GM21825 (cell line): Measurements from ENCODE around the gene TMPRSS13.

Experiments
- ATAC-seq: cut with Tn5 transposase; IDR thresholded peaks from one replicate; pipeline ENCODE4 v1.9.1; 2021; ENCODE audit warnings: mild to moderate bottlenecking, moderate library complexity; ENCODE audit not compliant: unreplicated experiment

TMPRSS13 gene

DNA sequence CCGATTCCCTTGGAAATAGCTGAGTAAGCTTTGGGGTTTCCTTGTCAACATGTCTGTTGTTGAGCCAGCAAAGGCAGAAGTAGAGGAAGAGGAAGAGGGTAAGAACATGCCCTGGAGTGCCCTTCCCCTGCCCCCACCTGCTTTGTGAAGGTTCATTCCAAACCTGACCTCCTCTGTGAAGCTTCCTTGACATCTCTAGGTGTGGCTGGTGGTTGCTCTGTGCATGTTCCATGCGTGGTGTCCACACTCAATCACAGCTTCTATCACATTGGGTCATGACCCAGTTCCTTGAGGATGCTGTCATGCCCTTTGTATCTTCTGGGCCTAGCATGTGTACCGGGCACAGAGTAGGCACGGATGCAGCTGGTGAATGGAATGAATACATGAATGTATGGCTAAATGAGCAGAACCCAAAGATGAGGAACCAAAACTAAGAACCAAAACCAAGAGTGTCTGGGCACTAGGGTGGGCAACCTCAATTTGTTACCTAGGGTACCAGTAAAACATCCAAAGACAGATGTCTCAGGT, 29.0 kb downstream of the TMPRSS13 start:
- peak; percentile 47 for ATAC-seq

DNA sequence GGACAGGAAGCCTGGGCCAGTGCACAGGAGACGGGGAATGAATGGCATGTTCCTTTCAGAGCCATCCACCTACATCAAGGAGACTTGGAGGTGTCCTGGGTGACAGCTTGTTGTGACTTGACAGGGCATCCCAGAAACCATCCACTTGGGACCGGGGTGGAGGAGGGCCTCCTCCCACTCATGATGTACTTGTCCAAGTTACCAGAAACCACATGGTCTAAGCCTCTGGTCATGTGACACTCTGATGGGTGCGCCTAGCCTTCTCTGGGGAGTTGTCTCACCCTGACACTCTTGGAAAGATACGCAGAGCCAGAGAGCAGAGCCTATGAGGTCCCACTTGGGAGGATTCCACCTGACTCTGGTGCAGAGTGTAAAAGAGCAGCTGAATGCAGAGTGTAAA, 31.1 kb downstream of the TMPRSS13 start:
- ATAC-seq, result no peak

DNA sequence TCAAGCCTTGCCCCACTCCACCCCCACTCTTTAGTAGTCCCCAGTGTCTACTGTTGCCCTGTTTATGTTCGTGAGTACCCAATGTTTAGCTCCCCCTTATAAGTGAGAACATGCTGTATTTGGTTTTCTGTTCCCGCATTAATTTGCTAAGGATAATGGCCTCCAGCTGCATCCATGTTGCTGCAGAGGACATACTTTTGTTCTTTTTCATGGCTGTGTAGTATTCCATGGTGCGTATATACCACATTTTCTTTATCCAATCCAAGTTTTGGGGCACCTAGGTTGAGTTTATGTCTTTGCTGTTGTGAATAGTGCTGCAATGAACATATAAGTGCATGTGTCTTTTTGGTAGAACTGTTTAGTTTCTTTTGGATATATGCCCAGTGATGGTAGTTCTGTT, 36.6 kb downstream of the TMPRSS13 start:
- ATAC-seq, result no peak

DNA sequence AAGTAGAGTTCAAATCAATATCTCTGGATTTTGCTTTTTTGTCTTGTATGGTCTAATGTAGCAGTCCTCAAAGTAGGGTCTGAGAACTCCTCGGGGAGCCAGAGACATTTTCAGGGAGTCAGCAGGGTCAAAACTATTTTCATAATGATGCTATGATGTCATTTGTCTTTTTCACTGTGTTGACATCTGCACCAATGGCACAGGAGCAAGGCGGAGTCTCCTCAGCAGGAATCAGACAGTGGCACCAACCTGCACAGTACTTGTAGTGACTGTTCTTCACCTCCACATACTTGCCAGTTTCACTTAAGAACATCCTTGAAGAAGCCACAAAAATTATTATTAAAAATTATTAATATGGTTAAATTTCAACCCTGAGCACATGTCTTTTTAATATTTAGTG, 37.8 kb downstream of the TMPRSS13 start:
- ATAC-seq, result no peak

DNA sequence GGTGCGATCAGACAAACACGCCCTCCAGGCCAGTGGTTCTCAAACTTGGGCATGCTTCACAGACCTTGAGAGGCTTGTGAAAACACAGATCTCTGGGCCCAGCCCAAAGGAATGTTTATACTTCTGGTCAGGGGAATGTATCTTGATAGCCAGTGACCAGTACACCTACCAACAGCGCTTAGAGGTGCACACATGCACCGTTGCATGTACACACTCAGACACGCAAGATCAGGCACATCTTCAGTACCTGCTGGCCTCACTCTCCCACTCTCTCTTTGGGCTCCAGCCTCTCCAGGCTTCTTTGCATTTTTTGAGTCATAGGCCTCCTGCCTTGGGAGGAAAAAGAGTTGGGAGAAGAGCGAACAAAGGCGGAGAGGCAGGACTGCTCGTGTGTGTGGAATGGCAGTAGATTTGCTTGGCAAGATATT, 41.0 kb downstream of the TMPRSS13 start:
- no peak for ATAC-seq

DNA sequence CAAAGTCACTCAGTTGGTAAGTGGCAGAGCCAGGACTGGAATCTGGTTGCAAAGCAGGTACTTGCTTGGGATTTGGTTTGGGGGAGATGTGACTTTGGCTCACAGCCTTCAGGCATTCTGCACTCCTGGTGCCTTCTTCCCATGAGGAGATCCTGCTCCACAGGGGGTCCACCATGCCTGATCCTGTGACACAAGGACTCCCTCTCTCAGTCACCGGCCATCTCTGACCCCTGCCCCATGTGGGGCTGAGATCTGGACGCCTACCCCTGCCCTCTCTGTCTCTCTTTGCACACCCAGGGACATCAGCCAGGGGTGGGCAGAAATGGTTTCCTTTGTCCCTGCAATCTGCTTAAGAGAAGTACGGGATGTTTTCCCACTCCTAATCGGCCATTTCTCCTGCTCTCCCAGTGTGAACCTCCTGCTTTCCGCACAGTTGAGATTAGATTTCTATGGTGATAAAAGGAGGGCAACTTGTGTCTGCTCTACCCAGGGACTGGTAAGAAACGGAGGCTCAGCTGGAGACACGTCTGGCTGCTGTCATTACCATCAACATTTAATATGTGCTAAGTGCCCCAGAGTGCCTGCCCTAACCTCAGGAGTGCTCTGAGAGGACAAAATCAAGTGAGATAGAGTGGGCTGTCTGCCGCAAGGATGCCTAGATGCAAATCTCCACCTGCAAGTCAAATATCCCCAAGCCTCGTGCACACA, 41.6 kb downstream of the TMPRSS13 start:
- no peak for ATAC-seq

DNA sequence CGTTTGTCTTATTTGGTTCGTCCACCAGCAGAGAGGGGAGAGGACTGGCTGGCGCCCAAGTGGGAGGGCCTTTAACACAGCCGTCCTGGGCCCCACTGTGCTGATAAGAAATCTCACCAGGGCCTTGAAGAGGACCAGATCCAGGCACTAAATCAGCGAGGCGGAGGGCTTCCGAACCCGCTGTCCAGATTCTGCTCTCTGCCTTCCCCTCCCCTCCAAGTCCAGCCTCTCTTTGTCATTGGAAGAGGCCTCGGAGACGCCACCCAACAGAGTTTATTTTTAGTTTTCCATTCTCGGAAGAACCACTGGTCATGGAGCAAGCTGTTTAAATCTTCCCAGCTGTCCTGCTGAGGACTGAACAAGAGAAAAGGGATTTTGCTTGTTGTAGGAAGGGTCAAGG, 43.4 kb downstream of the TMPRSS13 start:
- ATAC-seq, result no peak

DNA sequence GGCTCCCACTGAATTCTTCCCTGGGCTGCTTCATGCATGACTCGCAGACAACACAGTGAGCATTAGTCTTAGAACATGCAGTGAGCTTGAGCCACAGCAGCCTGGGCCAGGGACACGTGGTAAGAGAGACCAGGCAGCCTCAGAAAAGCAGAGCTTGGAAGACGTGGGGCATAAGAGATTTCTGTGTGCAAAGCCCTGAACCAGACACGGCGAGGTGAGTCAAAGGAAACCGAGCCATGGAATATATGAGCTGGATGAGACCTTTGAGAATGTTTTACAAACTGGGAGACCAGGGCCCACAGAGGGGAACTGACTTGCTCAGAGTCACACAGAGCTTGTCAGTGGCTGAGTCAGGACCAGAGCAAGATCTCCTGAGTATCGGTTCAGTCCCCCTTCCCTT, 44.2 kb downstream of the TMPRSS13 start:
- ATAC-seq, result no peak

DNA sequence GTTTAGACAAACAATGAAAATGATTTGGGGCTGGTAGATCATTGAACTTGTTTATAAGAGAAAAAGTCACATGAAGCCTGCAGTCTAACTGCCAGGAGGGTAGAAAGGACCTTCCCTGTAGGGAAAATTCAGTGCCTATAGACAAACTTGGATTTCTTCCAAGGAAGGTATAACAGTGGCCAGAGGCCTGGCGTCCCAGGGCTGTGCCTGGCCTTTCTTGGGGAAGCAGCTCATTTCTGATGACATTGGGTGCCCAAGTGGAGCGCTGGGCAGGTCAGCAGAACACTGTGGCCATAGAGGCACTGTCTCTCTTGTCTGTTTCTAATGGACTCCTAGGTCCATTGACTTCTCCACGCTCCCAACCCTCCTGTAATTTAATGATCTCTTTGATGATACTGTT, 46.1 kb downstream of the TMPRSS13 start:
- no peak for ATAC-seq

DNA sequence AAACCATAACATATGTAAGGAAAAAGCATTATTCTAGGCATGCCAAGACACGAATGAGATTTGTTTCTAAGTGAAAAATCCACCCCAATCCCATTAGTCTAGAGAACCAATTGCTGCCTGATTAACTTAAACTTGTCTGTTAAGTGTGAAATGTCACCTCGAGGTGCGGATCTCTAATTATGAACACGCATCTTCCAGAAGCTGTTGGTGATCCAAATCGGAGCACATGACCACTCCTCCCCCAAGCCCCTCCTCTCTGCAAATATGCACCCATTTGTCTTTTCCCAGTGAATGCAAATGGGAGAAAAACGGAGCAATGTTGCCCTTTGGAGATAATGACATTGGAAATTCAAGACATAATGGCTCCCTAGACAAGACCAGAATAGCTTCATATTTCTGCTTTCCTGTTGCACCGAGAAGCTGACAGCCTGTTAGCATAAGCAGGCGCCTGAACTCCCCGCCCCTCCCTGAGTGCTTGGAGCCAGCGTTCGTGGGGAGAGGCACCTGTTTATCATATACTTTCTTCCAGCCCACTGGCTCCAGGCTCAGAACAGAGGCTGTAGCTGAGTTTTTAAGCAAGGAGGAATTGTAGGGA, 46.8 kb downstream of the TMPRSS13 start:
- ATAC-seq, result no peak

DNA sequence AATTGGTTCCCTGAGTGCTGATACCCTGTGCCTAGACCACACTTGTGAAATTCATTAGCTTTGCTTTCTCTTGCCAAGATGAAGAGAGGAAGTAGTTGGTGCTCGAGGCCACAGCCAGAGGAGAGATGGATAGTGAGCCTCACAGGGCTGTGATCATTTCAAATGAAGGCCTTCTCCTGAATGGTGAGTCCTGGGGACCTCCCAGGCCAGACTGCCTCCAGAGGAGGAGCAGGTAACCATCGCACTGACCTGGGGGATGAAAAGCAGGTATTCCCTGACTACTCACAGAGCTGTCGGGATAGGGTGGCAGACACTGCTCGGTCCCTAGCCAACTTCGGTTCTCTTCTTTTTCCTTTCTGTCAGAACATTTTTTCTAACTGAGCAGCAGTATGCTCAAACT, 48.0 kb downstream of the TMPRSS13 start:
- no peak for ATAC-seq

DNA sequence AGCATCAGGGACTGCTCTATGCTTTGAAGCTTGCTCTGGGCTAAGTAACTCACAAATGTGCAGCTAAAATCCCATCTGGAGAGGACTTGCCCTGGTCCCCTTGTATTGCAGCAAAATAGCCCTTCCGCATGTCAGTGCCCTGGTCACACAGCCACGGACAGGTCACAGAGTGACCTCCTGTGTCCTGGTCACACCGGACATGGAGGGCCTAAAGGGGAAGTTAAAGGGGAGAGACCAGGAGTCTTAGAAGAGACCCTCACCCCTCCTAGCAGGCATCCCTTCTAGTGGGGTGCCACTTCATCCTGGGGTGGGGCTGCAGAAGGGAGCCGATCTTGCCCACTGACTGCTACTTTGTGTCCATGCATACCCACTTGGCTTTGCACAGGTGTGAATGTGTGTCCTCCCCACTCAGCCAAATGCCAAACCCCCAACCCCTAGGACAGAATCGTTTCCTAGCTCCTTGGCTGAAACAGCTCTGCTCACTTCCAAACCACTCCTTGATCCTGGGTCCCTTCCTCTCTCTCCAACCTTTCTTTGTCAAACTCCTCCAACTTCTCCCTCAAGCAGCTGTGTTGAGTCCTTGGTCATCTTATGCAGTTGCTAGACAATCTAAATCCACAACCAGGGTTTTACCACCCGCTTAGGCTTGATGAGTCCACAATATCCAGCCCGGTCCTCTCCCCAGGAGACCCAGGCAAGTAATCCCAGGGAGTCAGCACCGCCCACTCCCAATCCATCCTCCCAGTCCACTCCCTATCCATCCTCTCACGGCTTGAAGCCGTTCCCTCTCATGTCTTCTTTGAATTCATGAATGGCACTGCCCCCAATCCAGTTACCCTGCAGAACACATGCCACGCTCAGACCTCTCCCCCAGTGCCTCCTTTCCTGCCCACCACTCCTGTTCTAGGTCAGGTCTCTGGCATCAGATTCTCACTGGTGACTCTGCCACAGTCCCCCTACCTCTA, 49.4 kb downstream of the TMPRSS13 start:
- no peak for ATAC-seq

DNA sequence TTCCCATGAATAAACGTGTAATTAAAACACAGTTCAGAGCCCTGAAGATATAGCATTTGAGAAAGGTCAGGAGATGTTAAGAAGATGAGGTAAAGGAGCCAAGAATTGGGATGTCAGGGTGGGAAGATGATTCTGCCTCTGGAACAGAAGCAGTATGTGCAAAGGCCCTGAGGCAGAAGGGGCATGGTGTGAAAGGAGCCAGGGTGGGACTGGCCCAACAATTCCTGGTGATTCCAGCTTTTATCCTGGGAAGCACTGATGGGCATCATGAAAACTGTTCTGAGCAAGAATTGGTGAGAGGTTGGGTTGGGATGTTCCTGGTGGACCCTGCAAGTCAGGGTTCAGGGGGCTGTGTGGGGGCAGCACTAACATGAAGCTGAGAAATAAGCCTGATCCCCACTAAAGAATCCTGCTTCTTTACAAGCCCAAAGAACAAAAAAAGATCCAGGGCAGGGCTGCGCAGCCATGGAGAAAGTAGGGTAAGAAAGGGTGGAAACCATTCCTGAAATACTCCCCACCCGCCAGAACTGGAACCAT, 50.2 kb downstream of the TMPRSS13 start:
- ATAC-seq, result no peak

DNA sequence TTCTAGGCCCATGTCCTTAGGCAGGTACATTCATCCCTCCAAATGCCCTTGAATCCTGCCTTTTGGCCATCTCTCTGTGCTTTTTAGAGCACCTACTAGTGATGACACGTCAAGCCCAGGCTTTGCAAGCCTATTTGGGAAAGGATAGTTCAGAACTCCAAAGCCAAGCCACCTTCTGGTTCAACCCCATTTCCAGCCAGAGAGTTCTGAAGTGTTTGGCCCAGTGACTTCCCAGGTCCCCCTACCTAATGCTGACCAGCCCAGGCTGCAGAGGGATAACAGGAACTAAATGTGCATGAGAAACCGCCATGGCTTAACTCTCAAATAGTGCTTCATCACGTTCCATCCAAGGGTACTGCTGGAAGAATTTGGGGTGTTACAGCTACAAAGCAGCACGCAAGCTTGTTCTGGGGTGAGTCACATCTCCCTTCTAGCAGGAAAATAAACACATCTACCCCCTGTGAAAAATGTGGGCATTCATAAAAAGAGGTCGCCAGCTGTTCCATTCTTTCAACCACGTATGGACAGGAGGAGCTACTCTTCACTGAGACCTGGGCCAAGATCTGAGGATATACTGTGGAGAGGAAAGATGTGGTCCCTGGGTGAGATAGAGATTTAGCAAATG, 50.8 kb downstream of the TMPRSS13 start:
- ATAC-seq, result no peak

DNA sequence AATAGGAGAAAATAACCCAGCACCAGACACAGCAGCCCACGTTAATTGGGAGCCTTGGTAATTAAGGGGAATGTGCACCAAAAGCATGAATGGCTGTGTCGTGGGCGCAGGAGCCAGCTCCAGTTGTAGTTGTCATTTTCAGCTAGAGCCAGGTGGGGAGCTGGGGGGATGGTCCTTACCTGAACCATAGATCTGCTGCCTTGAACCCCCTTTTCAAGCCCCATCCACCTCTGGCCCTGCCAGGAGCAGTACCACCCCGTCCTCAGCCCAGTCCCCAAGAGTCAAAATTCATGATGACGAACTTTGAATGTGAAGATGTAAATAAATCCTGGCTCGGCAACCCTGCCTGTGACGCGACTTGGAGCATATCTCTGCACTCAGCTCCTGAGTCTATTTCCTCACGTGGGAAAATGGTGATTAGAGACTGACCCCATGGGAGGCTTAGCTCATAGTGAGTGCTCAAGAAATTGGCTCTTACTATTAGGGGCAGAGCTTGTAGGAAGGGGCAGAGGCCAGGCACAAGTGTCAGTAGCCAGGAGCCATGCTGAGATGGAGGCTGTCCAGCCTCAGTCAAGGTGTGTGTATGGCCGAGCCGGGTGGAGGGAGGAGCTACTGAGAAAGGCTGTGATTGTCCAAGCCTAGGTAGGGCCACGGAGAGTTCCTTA, 52.0 kb downstream of the TMPRSS13 start:
- ATAC-seq, result no peak

DNA sequence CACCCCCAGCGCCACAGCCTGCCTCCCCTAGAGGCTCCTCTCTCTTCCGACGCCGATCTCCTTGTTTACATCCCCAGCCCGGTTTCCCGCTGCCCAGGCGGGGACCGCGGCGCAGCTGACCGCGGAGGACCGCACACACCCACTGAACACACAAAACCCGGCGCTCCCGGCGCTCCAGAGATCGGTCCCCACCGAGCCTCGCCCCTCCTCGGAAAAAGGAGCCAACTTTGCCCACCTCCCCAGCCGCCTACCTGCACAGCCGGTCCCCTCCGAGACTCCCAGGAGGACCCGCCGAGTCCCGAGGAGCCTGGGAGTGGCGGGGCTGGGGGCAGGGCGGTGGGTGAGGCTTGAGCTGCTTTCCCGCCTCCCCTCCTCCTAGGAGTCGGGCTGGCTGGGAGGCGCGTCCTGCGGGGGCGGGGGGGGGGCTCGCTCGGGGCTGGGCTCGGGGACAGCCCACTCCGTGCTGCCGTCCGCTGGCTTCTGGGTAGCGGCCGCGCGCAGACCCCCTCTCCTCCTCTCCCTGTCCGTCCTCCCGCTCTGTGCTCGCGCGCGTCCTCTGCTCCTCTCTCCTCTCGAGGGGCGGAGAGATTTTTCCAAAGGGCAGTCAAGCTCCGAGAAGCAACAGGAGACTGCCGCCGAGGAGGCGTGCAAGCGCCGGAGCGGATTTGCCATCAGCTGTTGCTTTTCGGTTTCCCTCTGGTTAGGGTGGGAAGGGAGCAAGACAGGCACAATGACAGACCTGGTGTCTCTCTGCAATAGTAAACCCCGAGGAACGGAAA, 52.7 kb downstream of the TMPRSS13 start, which contains the start of gene FXYD6:
Gene FXYD6, minus strand, starts transcription at position 318 of the 779 bp plus-strand sequence. CDS start 33,882 bp downstream, outside the sequence.
- no peak for ATAC-seq

DNA sequence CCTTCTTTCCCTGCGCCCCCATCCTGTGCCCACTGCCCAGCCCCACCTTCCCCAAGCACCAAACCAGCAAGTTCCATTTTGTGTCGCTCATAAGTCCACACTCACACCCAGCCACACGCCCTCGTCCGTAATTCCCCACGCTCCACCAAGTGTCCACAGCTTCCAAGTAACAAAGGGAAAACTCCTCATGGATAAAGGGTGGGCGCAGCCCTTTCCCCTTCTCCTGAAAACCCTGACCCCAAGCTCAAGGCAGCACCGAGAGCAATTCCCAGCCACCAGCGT, 53.2 kb downstream of the TMPRSS13 start:
- ATAC-seq, result no peak

DNA sequence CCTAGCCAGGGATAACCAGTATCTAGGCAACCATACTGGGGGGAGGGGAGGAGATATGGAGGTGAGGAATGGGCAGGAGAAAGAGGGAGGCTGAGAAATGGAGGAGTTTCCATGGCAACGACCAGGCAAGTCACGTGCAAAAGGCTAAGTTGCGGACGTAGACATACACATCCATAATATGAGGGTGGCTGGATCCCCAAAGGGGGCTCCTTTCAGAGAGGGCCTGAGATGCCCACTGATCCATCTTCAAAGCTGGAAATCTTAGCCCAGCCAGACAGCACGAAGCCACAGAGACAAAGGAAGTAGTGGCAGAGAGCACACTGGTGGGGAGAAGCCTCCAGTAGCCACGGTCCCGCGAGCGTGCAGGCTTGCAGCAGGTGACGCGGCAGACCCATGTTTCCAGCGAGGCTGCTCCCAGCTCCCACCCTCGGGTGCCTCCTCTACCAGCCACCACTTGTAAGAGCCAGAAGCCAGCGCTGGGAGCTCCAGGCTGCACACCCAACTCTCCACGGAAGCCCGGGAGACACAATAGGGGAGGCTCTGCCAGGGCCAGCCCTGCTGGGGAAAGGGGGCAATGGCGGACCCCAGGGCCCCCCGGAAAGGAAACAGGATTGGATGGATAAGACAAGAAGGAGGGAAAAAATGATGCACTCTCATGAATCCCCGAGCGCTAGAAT, 53.7 kb downstream of the TMPRSS13 start:
- no peak for ATAC-seq

DNA sequence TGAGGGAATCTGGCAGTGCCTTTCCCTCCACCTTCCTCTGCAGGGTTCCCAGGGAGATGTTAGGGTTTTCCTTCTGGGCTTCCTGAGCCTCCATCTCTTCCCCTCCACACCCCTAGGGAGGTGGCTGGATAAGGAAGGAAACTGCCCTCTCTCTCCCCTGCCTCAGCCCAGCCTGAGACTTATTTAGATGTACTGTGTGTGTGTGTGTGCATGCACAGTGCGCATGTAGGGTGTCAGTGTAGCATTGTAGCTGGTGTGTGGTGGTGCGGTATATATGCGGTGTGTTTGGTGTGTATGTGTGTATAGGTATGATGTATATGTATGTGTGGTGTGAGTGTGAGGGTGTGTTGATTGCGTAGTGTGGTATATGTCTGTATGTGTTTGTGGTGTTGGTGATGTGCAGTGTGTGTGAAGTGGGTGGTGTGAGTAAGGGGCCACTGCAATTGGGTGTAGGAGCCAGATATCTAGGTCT, 54.3 kb downstream of the TMPRSS13 start:
- ATAC-seq, result no peak
